Measurements from ENCODE around the gene MUC5B. TPM values are rescaled to one million over a fixed set of nuclear protein-coding genes. Genes with fewer than 3 reads are reported as not detected.

Gene MUC5B
- total and polyA plus RNA-seq, 2 of the 13 experiments (the other 11 are each of a cell fraction or from before 2014, with no cell fraction given) = 0.01 TPM; not detected in 1

GRCh38 chr11:1292644-1293618, 70.1 kb downstream of the MUC5B start:
- H3K9ac ChIP-seq (ENCODE audit: insufficient read depth, low read depth, low read length) = no peak overlapping the region
- no peak for FAIRE-seq
- peaks cover 36 to 62% of the 10 kb centered on the region in 2 experiments; a peak in 4 of 5 replicates for H3K36me3 ChIP-seq (replicated peaks in 1 of 2; ENCODE audit: control insufficient read depth in 1 of 2, insufficient read depth in 2 of 2, low read length in 2 of 2)
- no peak overlapping the region for H2AFZ ChIP-seq (ENCODE audit: low read length)
- intact Hi-C loops (cut with micrococcal nuclease; ENCODE audit: unreplicated experiment) (no loop called here), in situ Hi-C loops (cut with HindIII; ENCODE audit: extremely low pct_ligation_motif_present, low pct_unique_long_range_greater_than_20kb) (loop anchor here (10.0 kb wide), 1 partner anchor 92 kb away; the partner anchor contains the start of gene BRSK2)
- DNase-seq (ENCODE audit: low spot score) = no peak
- no peaks in the 10 kb centered on the region for H4K20me1 ChIP-seq (ENCODE audit: insufficient read depth, low read length)
- no peaks in the 10 kb centered on the region for H3K9me3 ChIP-seq (ENCODE audit: low read length)
- no peak overlapping the region for H3K4me3 ChIP-seq (replicated peaks in 1 of 3; ENCODE audit: insufficient read depth in 1 of 3, low read depth in 2 of 3, low read length in 3 of 3)
- TF ChIP-seq MAF1 (CRISPR knock-in tag; IDR thresholded peaks at IDR 0.05; ENCODE audit: borderline replicate concordance) = no peak
- peak; percentile 64 for TF ChIP-seq AGO2 (optimal IDR thresholded peaks at IDR 0.05; ENCODE audit: low read depth, low read length)
- no peak for TF ChIP-seq ETS1 (CRISPR knock-in tag; IDR thresholded peaks at IDR 0.05)
- TF ChIP-seq ZNF747 (CRISPR knock-in tag; IDR thresholded peaks at IDR 0.05; ENCODE audit: borderline replicate concordance) = no peak
- no peak for TF ChIP-seq ZSCAN30 (CRISPR knock-in tag; IDR thresholded peaks at IDR 0.05)
- no peak overlapping the region for H3K4me2 ChIP-seq (ENCODE audit: low read depth, low read length)
- ChIA-PET CTCF (ENCODE audit: low intra/inter-chr PET ratio, low total read pairs) (interaction anchor here (0.8 kb wide), 1 partner anchor 223 kb away, joined by 3 read pairs; no protein-coding TSS in a partner anchor), POLR2A (no interaction called here)
- H3K27ac ChIP-seq (ENCODE audit: extremely low read length, insufficient read depth, low read length) = no peak overlapping the region
- H3K27me3 ChIP-seq (ENCODE audit: control insufficient read depth in 1 of 2, insufficient read depth in 2 of 2, low read length in 2 of 2) = no peaks in the 10 kb centered on the region; a peak in 1 of 5 replicates
- peaks cover 10% of the 10 kb centered on the region for H3K4me1 ChIP-seq (ENCODE audit: insufficient read depth, low read length)
- no TSS peak for BruUV-seq (replicated peaks)
- 95% methylated on average over 39 of the region's 43 CpGs for WGBS (ENCODE audit: low lambda C conversion rate)
- ATAC-seq = no peak
- peaks cover 20% of the 10 kb centered on the region for H3K79me2 ChIP-seq (ENCODE audit: insufficient read depth, low read length)

All from HepG2 (cell line).